HCT116 (cell line): ENCODE measurements around the gene BMF. TPM values are rescaled to one million over a fixed set of nuclear protein-coding genes. Genes with fewer than 3 reads are reported as not detected.
A peak's percentile ranks its signal among the peaks of the same experiment; 100 is the strongest.

Experiments
- ATAC-seq: fragments of 200-7000 bp; cut with Tn5 transposase; 2 replicates; pipeline ENCODE4 v1.9.1; 2020; ENCODE audit warnings: mild to moderate bottlenecking, moderate library complexity
- BruUV-seq: library from RNA; stranded (reverse); fragments of 400-500 nt; replicated peaks from 2 replicates; lab custom pipeline; 2021; lab: Mats Ljungman, UMichigan
- CTCF ChIA-PET: fragments of 300-600 bp; sonication (Branson Sonifier 250); formaldehyde crosslinking; loops from one replicate; lab custom pipeline; 2021; ENCODE audit warnings: antibody characterized with exemption; lab: Charles Lee
- POLR2A ChIA-PET: fragments of 300-600, 350-600 bp; sonication (Branson Sonifier 250); formaldehyde crosslinking; loops from one replicate; lab custom pipeline; 2021; ENCODE audit warnings: antibody characterized with exemption; lab: Charles Lee
- RAD21 ChIA-PET, 2 experiments: fragments of 300-600 bp; sonication (Branson Sonifier 250); formaldehyde crosslinking; loops; one replicate each; lab custom pipeline; 2023; ENCODE audit warnings: low total read pairs in 2 of 2; ENCODE audit not compliant: uncharacterized antibody in 2 of 2, unreplicated experiment in 2 of 2, low non-redundant PET in 1 of 2; lab: Charles Lee
- DNase-seq: peaks from one replicate; pipeline ENCODE4 v3.0.0-alpha.2; 2010; ENCODE audit warnings: low read depth, low spot score
- H2AFZ ChIP-seq: fragments of 200-600 bp; shearing (Covaris generic), sonication (generic); 2 replicates; pipeline ENCODE4 v1.6.1; 2017; ENCODE audit warnings: low read depth, mixed run types, mixed read lengths, antibody characterized with exemption, low read length; ENCODE audit not compliant: poor library complexity, severe bottlenecking
- H3K27ac ChIP-seq: 2 replicates; pipeline ENCODE4 v1.5.1; 2012; ENCODE audit warnings: low read depth, low read length
- H3K27me3 ChIP-seq: fragments of 200-600 bp; sonication (generic); 2 replicates; pipeline ENCODE4 v1.6.1; 2016; ENCODE audit warnings: mixed run types, low read length, mixed read lengths; ENCODE audit not compliant: insufficient read depth
- H3K36me3 ChIP-seq, 2 experiments: fragments of 200-500 bp in 1 of 2; fragments of 200-600 bp in 1 of 2; sonication (Bioruptor generic) in 1 of 2; sonication (generic) in 1 of 2; 2 replicates each; pipeline versions ENCODE4 v1.5.1 to v1.6.1; 2014 to 2016; ENCODE audit warnings: low read length in 2 of 2, inconsistent platforms in 1 of 2, mixed read lengths in 1 of 2, mixed run types in 1 of 2; ENCODE audit not compliant: insufficient read depth in 2 of 2, control insufficient read depth in 1 of 2
- H3K4me1 ChIP-seq, 2 experiments: fragments of 200-600 bp in 1 of 2; sonication (generic) in 1 of 2; 2 replicates each; pipeline versions ENCODE4 v1.5.1 to v1.6.1; 2012 to 2017; ENCODE audit warnings: low read length in 2 of 2, inconsistent platforms in 1 of 2, mild to moderate bottlenecking in 1 of 2, mixed read lengths in 1 of 2, mixed run types in 1 of 2, moderate library complexity in 1 of 2; ENCODE audit not compliant: insufficient read depth in 2 of 2, control insufficient read depth in 1 of 2
- H3K4me2 ChIP-seq: fragments of 200-600 bp; sonication (generic); 2 replicates; pipeline ENCODE4 v1.6.1; 2017; ENCODE audit warnings: mixed run types, low read length, mixed read lengths
- H3K4me3 ChIP-seq, 2 experiments: fragments of 200-600 bp in 1 of 2; sonication (generic) in 1 of 2; replicated peaks in 1 of 2; 2 replicates each; pipeline ENCODE4 v1.5.1; 2011 to 2016; ENCODE audit warnings: low read length in 2 of 2, control low read depth in 1 of 2, low read depth in 1 of 2, mild to moderate bottlenecking in 1 of 2, mixed read lengths in 1 of 2, mixed run types in 1 of 2
- H3K79me2 ChIP-seq: fragments of 200-600 bp; sonication (generic); 2 replicates; pipeline ENCODE4 v1.6.1; 2017; ENCODE audit warnings: mild to moderate bottlenecking, mixed run types, low read length, moderate library complexity, mixed read lengths; ENCODE audit not compliant: insufficient read depth
- H3K9ac ChIP-seq: fragments of 200-600 bp; sonication (generic); 2 replicates; pipeline ENCODE4 v1.6.1; 2016; ENCODE audit warnings: low read length, mixed read lengths
- H3K9me2 ChIP-seq: fragments of 200-600 bp; sonication (generic), shearing (Covaris generic); 2 replicates; pipeline ENCODE4 v1.6.1; 2017; ENCODE audit warnings: mixed run types, mild to moderate bottlenecking, moderate library complexity; ENCODE audit not compliant: insufficient read depth
- H3K9me3 ChIP-seq, 2 experiments: fragments of 200-500 bp in 1 of 2; fragments of 200-600 bp in 1 of 2; sonication (Bioruptor generic) in 1 of 2; sonication (generic) in 1 of 2; 2 replicates each; pipeline ENCODE4 v1.6.1; 2014 to 2017; ENCODE audit warnings: low read length in 2 of 2, mixed read lengths in 2 of 2, inconsistent platforms in 1 of 2, low read depth in 1 of 2, mild to moderate bottlenecking in 1 of 2, mixed run types in 1 of 2, moderate library complexity in 1 of 2; ENCODE audit not compliant: control insufficient read depth in 1 of 2, insufficient read depth in 1 of 2
- H4K20me1 ChIP-seq: fragments of 200-600 bp; sonication (generic), shearing (Covaris generic); 2 replicates; pipeline ENCODE4 v1.6.1; 2017; ENCODE audit warnings: mixed run types, mild to moderate bottlenecking, moderate library complexity; ENCODE audit not compliant: insufficient read depth
- CBX3 ChIP-seq: IDR thresholded peaks from 2 replicates; pipeline ENCODE4 v1.6.1; 2012; ENCODE audit warnings: low read depth
- MAX ChIP-seq: IDR thresholded peaks from 2 replicates; pipeline ENCODE4 v1.6.1; 2012
- POLR2AphosphoS5 ChIP-seq: IDR thresholded peaks from 2 replicates; pipeline ENCODE4 v1.6.1; 2011; ENCODE audit warnings: mild to moderate bottlenecking, low read depth, low read length, moderate library complexity
- RAD21 ChIP-seq: IDR thresholded peaks from 2 replicates; pipeline ENCODE4 v1.6.1; 2012; ENCODE audit warnings: low read depth, mild to moderate bottlenecking
- SRF ChIP-seq: IDR thresholded peaks from 2 replicates; pipeline ENCODE4 v1.6.1; 2012; ENCODE audit warnings: low read depth
- YY1 ChIP-seq: IDR thresholded peaks from 2 replicates; pipeline ENCODE4 v1.6.1; 2011; ENCODE audit warnings: low read length, low read depth, moderate library complexity, mild to moderate bottlenecking; ENCODE audit not compliant: insufficient replicate concordance; ENCODE audit errors: extremely low read depth
- intact Hi-C: fragments of 100-400 bp; cut with micrococcal nuclease; formaldehyde crosslinking; loops from 2 replicates; pipeline ENCODE4 v1.10.0; 2022
- total RNA-seq: library from RNA; stranded (reverse); gene quantifications from one replicate; pipeline ENCODE4 v1.2.1, GENCODE V29; 2021; ENCODE audit not compliant: unreplicated experiment
- TF ChIP-seq, protein P1 (sequence below), 3 experiments: fragments of 200-600 bp in 1 of 3; sonication (generic) in 1 of 3; IDR thresholded peaks in 2 of 3; conservative IDR thresholded peaks in 1 of 3; 2 replicates each; pipeline ENCODE4 v1.5.1; 2012 to 2017; ENCODE audit warnings: low read depth in 2 of 3, low read length in 2 of 3, antibody characterized with exemption in 1 of 3, borderline replicate concordance in 1 of 3, control low read depth in 1 of 3, mild to moderate bottlenecking in 1 of 3, mixed read lengths in 1 of 3, mixed run types in 1 of 3, moderate library complexity in 1 of 3; ENCODE audit not compliant: insufficient read depth in 1 of 3

The BMF gene
- total RNA-seq, 1 experiment from 2014 or later, result 1.0 TPM

DNA sequence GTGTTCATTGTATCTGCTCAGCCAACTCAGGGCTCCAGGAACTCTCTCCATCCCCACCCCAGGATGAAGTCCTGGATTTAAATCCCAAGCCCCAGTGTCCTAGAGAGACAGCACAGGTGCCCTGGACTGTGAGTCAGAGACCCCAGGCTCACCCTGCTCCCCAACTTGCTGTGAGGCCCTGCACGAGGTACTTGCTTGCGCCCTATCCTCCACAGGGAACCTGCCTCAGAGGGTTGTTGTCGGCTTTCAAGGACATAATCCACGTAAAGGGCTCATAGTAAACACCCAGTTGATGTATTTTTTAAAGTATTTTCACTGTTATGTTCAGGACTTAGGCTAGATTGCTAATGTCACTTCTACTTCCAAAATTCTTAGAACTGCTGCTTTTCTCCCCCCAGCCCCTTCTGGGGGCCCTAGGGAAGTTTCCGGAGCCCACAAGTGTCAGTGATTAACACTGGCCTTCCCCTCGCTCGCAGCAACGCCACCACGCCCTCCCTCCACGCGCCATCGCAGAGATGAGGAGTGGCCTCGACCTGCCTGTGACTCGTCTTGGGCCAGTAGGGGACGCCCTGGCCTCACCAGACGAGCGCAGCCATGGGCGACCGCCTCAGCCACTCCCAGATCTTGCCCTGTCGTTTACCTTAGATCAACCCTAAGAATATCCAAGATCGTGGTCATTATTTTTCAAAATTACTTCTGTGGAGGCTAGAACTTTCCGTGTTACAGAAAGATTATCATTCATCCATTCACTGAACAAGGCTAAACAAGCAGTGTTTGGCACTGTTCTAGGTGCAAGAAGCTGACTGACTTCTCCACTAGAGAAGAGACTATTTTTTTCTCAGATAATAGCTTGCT lies 63.7 kb downstream of the BMF start:
- no TSS peak for BruUV-seq
- Histone ChIP-seq H3K79me2 (peaks cover 9% of the 10 kb centered on the region; the same call in 1 of the 2 replicates), H3K9me2 (no peaks in the 10 kb centered on the region), H3K4me2 (peak overlapping the region; percentile 70), H3K4me3 (peak overlapping the region; percentile 14 to 21), H3K9ac (peak overlapping the region; percentile 46), H3K36me3 (peaks cover 0 to 2% of the 10 kb centered on the region in 2 experiments; a peak in 1 of 4 replicates), H3K9me3 (no peaks in the 10 kb centered on the region), H3K27me3 (no peaks in the 10 kb centered on the region), H3K4me1 (peaks cover 21 to 43% of the 10 kb centered on the region in 2 experiments), H4K20me1 (no peaks in the 10 kb centered on the region), H3K27ac (no peak overlapping the region), H2AFZ (no peak overlapping the region)
- RAD21 ChIA-PET, result interaction anchor here (0.9 to 1.8 kb wide), 4 partner anchors 59 to 229 kb away, joined by 3 to 12 read pairs (median 4); no protein-coding TSS in a partner anchor
- intact Hi-C loops, result loop anchor here (1.0 to 10.0 kb wide), 4 partner anchors 64 to 229 kb away; partner anchors contain the start of genes BMF and BUB1B
- DNase-seq (peak; percentile 46), ATAC-seq (peak; percentile 100)
- POLR2A ChIA-PET, result interaction anchor here (0.9 kb wide), 1 partner anchor 62 kb away, joined by 3 read pairs; no protein-coding TSS in a partner anchor
- TF ChIP-seq CBX3, result no peak
- peak; percentile 71 for TF ChIP-seq MAX
- peak; percentile 41 for TF ChIP-seq YY1
- no peak for TF ChIP-seq SRF
- peak; percentile 26; the same call in 1 of the 2 replicates for TF ChIP-seq POLR2AphosphoS5
- peak; percentile 98 for TF ChIP-seq RAD21
- TF ChIP-seq, protein P1, sequence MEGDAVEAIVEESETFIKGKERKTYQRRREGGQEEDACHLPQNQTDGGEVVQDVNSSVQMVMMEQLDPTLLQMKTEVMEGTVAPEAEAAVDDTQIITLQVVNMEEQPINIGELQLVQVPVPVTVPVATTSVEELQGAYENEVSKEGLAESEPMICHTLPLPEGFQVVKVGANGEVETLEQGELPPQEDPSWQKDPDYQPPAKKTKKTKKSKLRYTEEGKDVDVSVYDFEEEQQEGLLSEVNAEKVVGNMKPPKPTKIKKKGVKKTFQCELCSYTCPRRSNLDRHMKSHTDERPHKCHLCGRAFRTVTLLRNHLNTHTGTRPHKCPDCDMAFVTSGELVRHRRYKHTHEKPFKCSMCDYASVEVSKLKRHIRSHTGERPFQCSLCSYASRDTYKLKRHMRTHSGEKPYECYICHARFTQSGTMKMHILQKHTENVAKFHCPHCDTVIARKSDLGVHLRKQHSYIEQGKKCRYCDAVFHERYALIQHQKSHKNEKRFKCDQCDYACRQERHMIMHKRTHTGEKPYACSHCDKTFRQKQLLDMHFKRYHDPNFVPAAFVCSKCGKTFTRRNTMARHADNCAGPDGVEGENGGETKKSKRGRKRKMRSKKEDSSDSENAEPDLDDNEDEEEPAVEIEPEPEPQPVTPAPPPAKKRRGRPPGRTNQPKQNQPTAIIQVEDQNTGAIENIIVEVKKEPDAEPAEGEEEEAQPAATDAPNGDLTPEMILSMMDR (IDR thresholded peaks at IDR 0.05 in 2 of 3, conservative IDR thresholded peaks at IDR 0.05 in 1 of 3; ENCODE audit: borderline replicate concordance in 1 of 3, insufficient read depth in 1 of 3, low read depth in 2 of 3, low read length in 2 of 3), result peak; percentile 84 to 97 (median 96)
- CTCF ChIA-PET, result interaction anchor here (0.6 to 4.1 kb wide), 10 partner anchors 14 to 265 kb away, joined by 3 to 64 read pairs (median 4); no protein-coding TSS in a partner anchor
